ENCODE results near the gene CACFD1. TPM values are rescaled to one million over a fixed set of nuclear protein-coding genes. Genes with fewer than 3 reads are reported as not detected.

CACFD1 gene
- total RNA-seq, 1 donor, result 3.9 TPM

- H3K4me3 ChIP-seq (ENCODE audit: low read depth, low read length), result no peak overlapping the region
- no peak for DNase-seq (ENCODE audit: low read depth)
- no peak for TF ChIP-seq CTCF (IDR thresholded peaks at IDR 0.05; ENCODE audit: insufficient read depth, low read depth, low read length)
Measured at GRCh38 chr9:133520121-133520835, 60.5 kb downstream of the CACFD1 start.

Other genes starting within 250 kb of the CACFD1 start
- not detected in 2 replicates for gene ABO, start 184.8 kb upstream of the CACFD1 start, total RNA-seq
- gene SURF6, start 123.8 kb upstream of the CACFD1 start, total RNA-seq, result 7.4 and 8.2 TPM in 2 replicates
- gene MED22, start 111.8 kb upstream of the CACFD1 start, total RNA-seq, result 11.9 and 12.1 TPM in 2 replicates
- 1,651 and 1,997 TPM in 2 replicates for gene RPL7A, start 111.8 kb upstream of the CACFD1 start, total RNA-seq
- gene SURF1, start 103.5 kb upstream of the CACFD1 start, total RNA-seq, result 13.4 and 14.2 TPM in 2 replicates
- gene SURF2, start 103.4 kb upstream of the CACFD1 start, total RNA-seq, result 12.1 and 16.1 TPM in 2 replicates
- 403 and 513 TPM in 2 replicates for gene SURF4, start 83.9 kb upstream of the CACFD1 start, total RNA-seq
- 0.32 and 2.6 TPM in 2 replicates for gene STKLD1, start 83.6 kb upstream of the CACFD1 start, total RNA-seq
- 10.0 and 12.5 TPM in 2 replicates for gene REXO4, start 42.0 kb upstream of the CACFD1 start, total RNA-seq
- gene ADAMTS13, start 37.6 kb upstream of the CACFD1 start, total RNA-seq, result 1.3 TPM in 2 replicates
- gene SLC2A6, start 19.1 kb downstream of the CACFD1 start, total RNA-seq, result 35.4 and 41.9 TPM in 2 replicates
- gene MYMK, start 65.0 kb downstream of the CACFD1 start, total RNA-seq, result not detected in 2 replicates
- under 0.01 and 0.32 TPM in 2 replicates for gene ADAMTSL2, start 74.7 kb downstream of the CACFD1 start, total RNA-seq
- not detected in 2 replicates for gene FAM163B, start 149.4 kb downstream of the CACFD1 start, total RNA-seq
- gene DBH, start 176.4 kb downstream of the CACFD1 start, total RNA-seq, result not detected in 2 replicates

Measured in fibroblast of villous mesenchyme (primary cell).